HG03108 (cell line): ENCODE measurements around the gene STYXL2.

Source experiments
- ATAC-seq: cut with Tn5 transposase; IDR thresholded peaks from one replicate; pipeline ENCODE4 v1.9.1; 2021; ENCODE audit warnings: moderate library complexity; ENCODE audit not compliant: unreplicated experiment

Gene STYXL2

GRCh38 chr1:167077868-167078210 is 16.0 kb upstream of the STYXL2 start:
- ATAC-seq: no peak

DNA sequence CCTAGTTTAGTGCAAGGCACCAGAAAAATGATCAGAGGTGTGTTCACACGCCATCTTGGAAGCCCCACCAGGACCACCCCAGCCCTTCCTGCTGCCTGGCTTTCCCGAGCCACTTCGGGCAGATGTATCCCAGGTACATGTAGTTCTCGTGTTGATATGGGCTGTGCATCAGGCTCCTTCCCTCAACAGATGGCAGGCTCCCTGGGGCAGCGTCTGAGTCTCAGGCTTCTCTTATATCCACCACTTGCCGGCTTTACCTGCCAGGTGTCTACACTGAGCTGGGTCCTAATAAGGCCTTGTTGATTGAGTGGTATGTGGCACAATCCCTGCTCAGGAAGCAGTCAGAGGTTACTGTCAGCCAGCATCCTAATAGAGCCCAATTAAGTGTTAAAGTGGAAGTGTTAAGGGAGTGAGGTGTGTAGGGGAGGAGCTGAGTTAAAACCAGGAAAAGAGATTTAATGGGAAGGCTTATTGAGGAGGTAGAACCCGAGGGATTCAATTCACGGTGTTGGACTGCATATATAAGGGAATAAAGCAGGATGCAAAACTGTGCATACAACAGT is 12.2 kb upstream of the STYXL2 start:
- no peak for ATAC-seq

DNA sequence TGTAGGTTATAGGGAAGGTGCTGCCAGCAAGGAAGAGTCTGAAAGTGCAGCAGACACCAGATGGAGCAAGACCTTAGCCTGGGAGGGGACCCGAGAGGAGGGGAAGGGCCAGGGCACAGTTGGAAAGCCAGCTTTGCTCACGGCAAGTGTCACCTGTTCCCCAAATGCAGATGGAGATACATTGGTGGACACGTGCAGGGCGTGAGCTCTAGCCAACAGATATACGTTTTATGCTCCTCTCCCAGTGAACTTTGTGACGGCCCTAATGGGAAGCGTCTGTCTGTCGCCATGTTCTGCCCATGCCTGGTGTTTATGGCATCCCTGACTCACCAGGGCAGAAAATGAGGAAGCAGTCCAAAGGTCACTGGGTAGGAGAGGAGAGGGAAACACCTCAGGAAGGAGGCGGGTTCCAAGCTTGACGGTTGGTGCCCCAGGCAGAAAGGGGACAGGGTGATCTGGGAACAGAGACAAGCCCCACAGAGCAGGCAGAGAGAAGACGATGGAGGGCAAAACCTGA is 11.3 kb upstream of the STYXL2 start:
- no peak for ATAC-seq

DNA sequence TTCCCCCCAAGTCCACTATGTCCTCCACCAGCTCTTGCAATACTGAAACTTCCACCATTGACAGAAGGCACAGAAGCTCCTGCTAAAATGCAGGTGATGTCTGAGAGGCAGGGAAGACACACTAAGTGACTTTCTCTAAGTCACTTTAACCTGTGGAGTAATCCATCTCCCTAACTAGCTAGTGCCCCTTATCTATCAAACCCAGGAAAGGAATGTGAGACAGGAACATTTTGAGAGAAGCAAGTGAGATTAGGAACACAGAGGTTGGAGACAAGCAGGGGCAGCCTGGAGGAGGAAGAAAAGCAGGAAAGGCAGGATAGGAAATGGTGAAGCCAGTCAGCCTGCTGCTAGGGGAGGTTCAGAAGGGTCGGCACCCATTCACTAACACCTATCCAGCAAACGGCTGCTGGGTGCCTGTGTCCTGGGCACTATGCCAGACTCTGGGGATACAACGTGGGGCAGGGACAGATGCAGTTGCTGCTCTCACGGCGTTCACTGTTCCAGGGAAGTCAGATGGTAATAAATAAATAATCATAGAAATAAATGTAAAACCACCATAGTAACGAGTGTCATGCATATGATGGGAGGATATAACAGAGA is 10.7 kb upstream of the STYXL2 start:
- no peak for ATAC-seq

DNA sequence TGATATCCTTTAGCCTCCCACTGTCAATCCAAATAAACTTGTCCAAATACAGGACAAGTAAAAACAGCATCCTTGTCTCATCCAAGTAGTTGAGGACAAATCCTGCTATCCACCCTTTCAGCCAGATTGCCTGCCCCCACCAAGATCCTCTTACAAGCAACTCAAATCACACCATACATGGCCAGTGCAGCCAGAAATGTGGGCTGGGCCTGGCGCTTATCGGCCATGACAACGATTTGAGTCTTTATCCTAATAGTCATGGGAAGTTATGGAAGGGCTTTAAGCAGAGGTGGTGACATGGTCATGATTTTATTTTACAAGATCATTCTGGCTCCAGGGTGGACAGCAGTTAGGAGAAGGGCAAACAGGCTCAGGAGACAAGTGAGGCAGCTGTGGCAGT is 10.0 kb upstream of the STYXL2 start:
- ATAC-seq: no peak

- ATAC-seq: no peak
These were observed 9.1 kb upstream of the STYXL2 start for GRCh38 chr1:167084757-167085156.

- no peak for ATAC-seq
These were observed 7.8 kb upstream of the STYXL2 start for GRCh38 chr1:167086033-167086432.

- no peak for ATAC-seq
These were observed 7.1 kb upstream of the STYXL2 start for GRCh38 chr1:167086768-167087167.

DNA sequence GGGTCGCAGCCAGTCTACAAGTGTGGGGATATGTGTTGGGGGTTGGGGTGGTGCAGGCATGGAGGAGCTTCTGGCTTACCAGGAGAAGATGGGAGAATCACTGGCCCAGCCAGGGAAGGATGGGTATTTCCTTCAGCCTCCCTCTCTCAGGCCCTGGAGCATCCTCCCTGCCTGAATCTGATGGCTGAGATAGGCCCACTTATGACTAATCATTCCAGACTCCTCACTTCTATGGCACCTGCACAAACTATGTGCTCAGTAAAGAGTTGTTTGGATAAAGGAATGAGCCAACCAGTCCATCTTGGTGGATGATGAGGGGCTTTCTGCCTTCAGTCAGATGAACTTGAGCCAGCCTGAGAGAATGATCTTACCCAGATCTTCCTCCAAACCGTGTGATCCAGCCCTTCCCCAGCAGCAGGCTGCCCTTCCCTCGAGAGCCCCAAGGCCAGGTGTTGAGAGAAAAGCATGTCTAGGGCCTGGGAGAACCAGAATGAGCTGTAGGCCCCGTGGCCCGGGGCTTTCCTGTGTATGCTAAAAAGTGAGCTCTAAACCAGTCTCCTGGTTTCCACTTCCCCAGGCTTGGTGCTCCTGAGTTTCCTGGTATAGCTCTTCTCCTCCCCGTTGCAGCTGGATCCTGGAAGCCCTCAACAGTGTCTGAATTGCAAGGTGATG is 5.0 kb upstream of the STYXL2 start:
- no peak for ATAC-seq

DNA sequence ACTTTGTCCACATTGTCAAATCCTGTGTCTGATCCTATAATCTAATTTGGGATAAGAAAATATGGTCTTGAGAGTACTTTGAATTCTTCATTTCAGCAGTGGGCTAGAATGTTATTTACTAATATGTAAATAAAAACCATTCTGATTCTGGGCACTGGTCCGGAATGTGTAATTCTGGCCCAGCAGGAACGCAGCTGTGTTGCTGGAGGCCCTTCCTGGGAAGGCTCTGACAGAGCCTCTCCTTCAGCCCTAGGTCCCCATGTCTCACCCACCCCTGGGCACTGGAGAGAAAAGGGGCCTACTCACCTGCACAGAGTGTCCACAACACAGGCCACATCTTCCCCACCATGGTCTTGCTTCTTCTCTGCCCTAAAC is 3.9 kb upstream of the STYXL2 start:
- ATAC-seq: no peak

GRCh38 chr1:167090314-167090942 is 3.4 kb upstream of the STYXL2 start, which contains the start of gene GPA33:
GPA33 (minus strand) TSS chr1:167090377; CDS start chr1:167090287, 90 bp downstream.
- no peak for ATAC-seq

GRCh38 chr1:167092653-167093052 is 1.2 kb upstream of the STYXL2 start:
- no peak for ATAC-seq

DNA sequence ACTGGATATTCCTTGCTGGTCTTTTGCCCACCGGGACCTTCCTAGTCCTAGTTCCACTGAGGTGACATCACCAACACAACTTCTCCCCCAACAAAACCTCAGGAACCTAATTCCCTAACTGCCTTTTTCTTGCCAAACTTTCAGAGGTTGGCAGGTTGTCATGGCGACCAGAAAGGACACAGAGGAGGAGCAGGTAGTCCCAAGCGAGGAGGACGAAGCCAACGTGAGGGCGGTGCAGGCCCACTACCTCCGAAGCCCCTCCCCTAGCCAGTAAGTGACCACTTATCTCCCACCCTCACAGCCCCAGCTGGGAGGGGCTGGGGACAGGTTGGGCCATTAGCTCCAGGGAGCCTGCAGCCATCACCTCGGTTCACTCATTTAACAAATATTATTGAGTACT is 815 bp downstream of the STYXL2 start:
- no peak for ATAC-seq

DNA sequence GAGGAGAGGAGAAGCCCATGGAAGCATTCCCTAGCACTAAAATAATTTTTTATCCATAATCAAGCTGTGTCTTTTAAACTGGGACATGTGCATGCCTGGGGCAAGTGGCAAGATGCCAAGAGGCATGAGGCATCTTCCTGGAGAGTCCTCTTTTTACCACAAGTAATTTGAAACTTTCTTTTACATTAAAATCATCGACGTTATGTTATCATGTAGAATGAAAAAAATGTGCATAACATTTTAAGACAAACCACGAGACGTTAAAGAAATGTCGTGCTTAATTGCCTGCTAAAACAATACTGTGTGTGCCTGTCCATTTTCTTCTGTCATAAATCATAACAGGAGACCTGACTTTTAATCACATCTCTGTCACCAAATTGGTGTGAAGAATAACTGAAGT is 1.5 kb downstream of the STYXL2 start:
- ATAC-seq: no peak

- no peak for ATAC-seq
These were observed 6.0 kb downstream of the STYXL2 start for GRCh38 chr1:167099851-167100250.

DNA sequence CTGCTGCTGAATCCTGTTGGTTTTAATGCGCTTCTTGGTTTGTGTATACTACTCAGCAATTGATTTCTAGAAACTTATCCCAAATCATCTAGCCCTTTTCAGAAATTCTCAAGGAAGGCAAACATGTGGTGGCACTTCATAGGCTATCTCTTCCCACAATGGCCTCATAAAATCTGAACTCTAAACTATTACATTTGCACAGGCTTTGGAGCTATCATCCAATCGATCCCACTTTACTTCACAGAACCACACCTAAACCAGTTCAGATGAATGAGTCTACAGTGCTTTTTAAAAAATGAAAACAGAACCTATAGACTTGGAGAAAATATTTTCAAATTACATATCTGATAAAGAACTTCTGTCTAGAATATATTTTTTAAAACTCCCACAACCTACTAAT is 6.9 kb downstream of the STYXL2 start:
- ATAC-seq: no peak

DNA sequence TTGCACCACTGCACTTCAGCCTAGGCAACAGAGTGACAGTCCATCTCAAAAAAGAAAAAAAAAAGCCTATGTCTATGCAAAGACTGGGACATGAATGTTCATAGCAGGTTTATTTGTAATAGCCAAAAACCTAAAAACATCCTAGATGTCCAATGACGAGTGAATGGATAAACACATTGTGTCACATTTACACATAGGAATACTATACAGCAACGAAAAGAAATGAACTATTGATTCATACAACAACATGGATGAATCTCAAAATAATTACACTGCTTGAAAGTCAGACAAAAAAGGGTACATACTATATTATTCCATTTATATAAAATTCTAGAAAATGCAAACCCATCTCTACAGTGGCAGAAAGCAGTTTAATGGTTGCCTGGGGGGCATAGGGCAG is 7.9 kb downstream of the STYXL2 start:
- no peak for ATAC-seq

DNA sequence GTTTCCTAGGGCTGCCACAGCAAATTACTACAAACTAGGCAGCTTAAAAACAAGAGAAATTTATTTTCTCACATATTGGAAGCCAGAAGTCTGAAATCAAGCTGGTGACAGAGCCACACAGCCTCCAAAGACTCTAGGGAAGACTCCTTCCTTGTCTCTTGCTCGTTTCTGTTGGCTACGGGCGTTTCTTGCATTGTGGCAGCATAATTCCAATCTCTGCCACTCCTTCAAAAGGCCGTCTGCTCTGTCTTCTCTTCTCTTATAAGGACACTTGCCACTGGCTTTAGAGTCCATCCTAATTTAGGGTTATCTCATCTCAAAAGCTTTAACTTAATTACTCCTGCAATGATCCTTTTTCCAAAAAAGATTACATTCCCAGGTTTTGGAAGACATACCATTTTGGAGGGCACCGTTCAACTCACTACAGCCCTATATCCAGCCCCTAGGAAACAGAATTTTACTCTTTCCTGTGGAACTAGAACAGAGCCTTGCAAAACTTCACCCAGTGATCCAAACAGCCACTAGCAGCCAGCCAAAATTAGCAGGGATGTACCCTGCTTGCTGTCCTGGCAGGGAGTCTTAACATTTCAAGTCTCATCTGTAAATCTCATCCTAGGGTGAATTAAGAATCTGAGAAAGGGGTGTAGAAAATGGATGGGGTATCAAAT is 9.2 kb downstream of the STYXL2 start:
- no peak for ATAC-seq

DNA sequence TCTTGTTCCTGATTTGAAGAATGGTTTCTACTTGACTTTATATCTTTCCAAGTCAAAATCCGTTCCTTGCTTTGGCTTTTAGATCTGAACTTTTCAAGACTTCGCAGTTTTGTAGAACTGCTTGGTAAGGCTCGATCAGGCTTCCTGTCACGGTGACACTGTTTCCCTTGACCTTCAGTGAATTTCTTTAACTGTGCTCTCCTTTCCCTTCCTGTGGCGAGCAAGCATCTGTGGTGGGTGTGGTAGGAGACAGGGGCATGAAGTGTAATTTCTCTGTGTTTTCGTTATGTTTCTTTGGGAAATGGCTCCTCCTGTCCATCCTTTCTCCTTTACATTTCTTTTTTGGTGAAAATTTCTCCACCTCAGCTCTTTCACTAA is 10.4 kb downstream of the STYXL2 start:
- no peak for ATAC-seq

- no peak for ATAC-seq
These were observed 11.6 kb downstream of the STYXL2 start for GRCh38 chr1:167105271-167106118.

DNA sequence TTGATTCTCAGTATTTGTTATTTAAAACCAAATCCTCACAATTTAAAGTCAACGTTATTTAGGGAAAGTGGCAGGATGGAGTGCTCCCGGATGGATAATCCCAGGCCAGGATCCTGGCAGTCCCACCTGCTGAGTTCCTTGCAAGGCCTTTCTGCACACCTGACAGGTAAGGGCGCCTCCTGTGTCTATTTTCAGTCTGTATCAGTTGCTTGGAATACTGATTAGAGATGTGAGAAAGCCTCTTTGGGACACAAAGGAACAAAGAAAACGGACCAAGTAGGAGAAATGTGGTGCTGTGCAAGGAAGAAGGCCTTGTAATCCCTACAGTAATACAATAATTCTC is 12.2 kb downstream of the STYXL2 start:
- no peak for ATAC-seq
